Measurements from ENCODE around the gene KDM4D.

GRCh38 chr11:94988748-94989147, 15.2 kb downstream of the KDM4D start:
- TF ChIP-seq CTCF (IDR thresholded peaks at IDR 0.05; ENCODE audit: insufficient read depth, low read length) (no peak), POLR2AphosphoS5 (IDR thresholded peaks at IDR 0.05; ENCODE audit: low read depth) (no peak), SPI1 (IDR thresholded peaks at IDR 0.05; ENCODE audit: borderline replicate concordance, low read depth) (no peak)

Measured in HL-60 (cell line).